Limb (tissue), 2 donors: Measurements from ENCODE around the gene IKBIP.
"Not testable (repeated sequence)": the region's sequence is repeated elsewhere in the genome, so short reads cannot be mapped to it uniquely, and the experiment has no call there.

Source experiments
- DNase-seq, 2 donors: peaks; one replicate each; pipeline ENCODE4 v3.0.0-alpha.2; 2016; ENCODE audit errors: extremely low spot score in 2 of 2

IKBIP gene

GRCh38 chr12:98644712-98645571 lies at the start of gene IKBIP, which contains the start of gene APAF1:
Gene IKBIP, minus strand, starts transcription at chr12:98644788. Its CDS starts 87 bp downstream, at chr12:98644701.
Gene APAF1, plus strand, starts transcription at chr12:98645290. Its CDS starts 3,070 bp downstream, at chr12:98648360.
- DNase-seq: peak; percentile 96 to 99

GRCh38 chr12:98691351-98691750 lies 46.8 kb upstream of the IKBIP start:
- DNase-seq: no peak

- DNase-seq: no peak
Measured at GRCh38 chr12:98686603-98687002, 42.0 kb upstream of the IKBIP start.

- no peak for DNase-seq
Measured at GRCh38 chr12:98684199-98684598, 39.6 kb upstream of the IKBIP start.

GRCh38 chr12:98679611-98680005 lies 35.0 kb upstream of the IKBIP start:
- no peak for DNase-seq

- DNase-seq: no peak
Measured at GRCh38 chr12:98678946-98679610, 34.5 kb upstream of the IKBIP start.

- no peak for DNase-seq
Measured at GRCh38 chr12:98678236-98678945, 33.8 kb upstream of the IKBIP start.

GRCh38 chr12:98674841-98675240 lies 30.3 kb upstream of the IKBIP start:
- DNase-seq: no peak

GRCh38 chr12:98671459-98671858 lies 26.9 kb upstream of the IKBIP start:
- no peak for DNase-seq

GRCh38 chr12:98669751-98670150 lies 25.2 kb upstream of the IKBIP start:
- no peak for DNase-seq

- no peak for DNase-seq
Measured at GRCh38 chr12:98660521-98660920, 15.9 kb upstream of the IKBIP start.

GRCh38 chr12:98656289-98657101 lies 11.9 kb upstream of the IKBIP start:
- DNase-seq: no peak

GRCh38 chr12:98653866-98654493 lies 9.4 kb upstream of the IKBIP start:
- DNase-seq: peak in 1 of 2 donors; percentile 76

- no peak for DNase-seq
Measured at GRCh38 chr12:98651328-98651727, 6.7 kb upstream of the IKBIP start.

GRCh38 chr12:98646294-98647090 lies 1.9 kb upstream of the IKBIP start:
- DNase-seq: peak in 1 of 2 donors; percentile 7

- DNase-seq: peak in 1 of 2 donors; percentile 2
Measured at GRCh38 chr12:98645572-98646067, 1.0 kb upstream of the IKBIP start.

GRCh38 chr12:98644433-98644711 lies 216 bp downstream of the IKBIP start:
- DNase-seq: no peak

- DNase-seq: not testable (repeated sequence)
Measured at GRCh38 chr12:98642801-98643200, 1.8 kb downstream of the IKBIP start.

GRCh38 chr12:98639491-98639890 lies 5.1 kb downstream of the IKBIP start:
- no peak for DNase-seq

GRCh38 chr12:98638009-98638408 lies 6.6 kb downstream of the IKBIP start:
- no peak for DNase-seq
